Endothelial cell of umbilical vein (primary cell): Measurements from ENCODE around the gene FAM83C.

Source experiments
- CTCF ChIP-seq, 2 donors: IDR thresholded peaks; 1 replicate in 1 of 2; 2 replicates in 1 of 2; pipeline ENCODE4 v1.5.1; 2011; ENCODE audit warnings: low read length in 2 of 2, mild to moderate bottlenecking in 2 of 2, moderate library complexity in 2 of 2, control low read depth in 1 of 2, inconsistent platforms in 1 of 2, low read depth in 1 of 2; ENCODE audit not compliant: insufficient read depth in 1 of 2; ENCODE audit errors: extremely low read depth in 1 of 2
- EZH2 ChIP-seq: IDR thresholded peaks from 2 replicates; pipeline ENCODE4 v1.6.1; 2012; ENCODE audit warnings: borderline replicate concordance, low read depth, mild to moderate bottlenecking, moderate library complexity, low read length, inconsistent platforms; ENCODE audit not compliant: severe bottlenecking
- FOS ChIP-seq: IDR thresholded peaks from 2 replicates; pipeline ENCODE4 v1.6.1; 2011; ENCODE audit warnings: mild to moderate bottlenecking, low read length, moderate library complexity, borderline replicate concordance; ENCODE audit not compliant: insufficient read depth
- GATA2 ChIP-seq: IDR thresholded peaks from 2 replicates; pipeline ENCODE4 v1.7.0; 2011; ENCODE audit warnings: low read depth, mild to moderate bottlenecking, moderate library complexity, mixed read lengths, low read length; ENCODE audit not compliant: insufficient read length, insufficient read depth
- JUN ChIP-seq: IDR thresholded peaks from 2 replicates; pipeline ENCODE4 v1.6.1; 2011; ENCODE audit warnings: borderline replicate concordance, low read depth; ENCODE audit not compliant: insufficient read length, insufficient read depth
- MAX ChIP-seq: IDR thresholded peaks from 2 replicates; pipeline ENCODE4 v1.6.1; 2011; ENCODE audit not compliant: insufficient read depth, insufficient read length
- MYC ChIP-seq: IDR thresholded peaks from one replicate; pipeline ENCODE4 v1.6.1; 2011; ENCODE audit warnings: mild to moderate bottlenecking, low read depth, low read length
- POLR2A ChIP-seq: IDR thresholded peaks from 2 replicates; pipeline ENCODE4 v1.6.1; 2012; ENCODE audit warnings: low read depth, mild to moderate bottlenecking, control low read depth, low read length
- POLR2AphosphoS5 ChIP-seq: IDR thresholded peaks from 2 replicates; pipeline ENCODE4 v1.6.1; 2012; ENCODE audit warnings: low read depth, mild to moderate bottlenecking, control low read depth, low read length, moderate library complexity; ENCODE audit not compliant: insufficient read depth

- TF ChIP-seq CTCF (IDR thresholded peaks at IDR 0.05; ENCODE audit: extremely low read depth in 1 of 2, insufficient read depth in 1 of 2, low read depth in 1 of 2, low read length in 2 of 2) (no peak), EZH2 (no peak), POLR2A (no peak), POLR2AphosphoS5 (no peak), MAX (no peak), JUN (no peak), MYC (no peak), GATA2 (no peak), FOS (no peak)
Measured at GRCh38 chr20:35297740-35298139, 5.5 kb upstream of the FAM83C start.
